Esophagus squamous epithelium (tissue), 4 donors: ENCODE measurements around the gene SPDYE16.
"Not testable (repeated sequence)": the region's sequence is repeated elsewhere in the genome, so short reads cannot be mapped to it uniquely, and the experiment has no call there.

Experiments used
- CTCF ChIP-seq, 6 experiments: fragments of 450-650 bp in 4 of 6; fragments of 200-600 bp in 2 of 6; sonication (generic) in 2 of 6; IDR thresholded peaks; one replicate each; pipeline ENCODE4 v1.5.1; 2016 to 2019; ENCODE audit warnings: antibody characterized with exemption in 6 of 6, mild to moderate bottlenecking in 4 of 6, moderate library complexity in 4 of 6
- POLR2A ChIP-seq, 4 donors: fragments of 450-650 bp; IDR thresholded peaks; one replicate each; pipeline ENCODE4 v1.6.1; 2017; ENCODE audit warnings: antibody characterized with exemption in 4 of 4, mild to moderate bottlenecking in 4 of 4, moderate library complexity in 3 of 4

GRCh38 chr7:76570324-76570775, 27.3 kb upstream of the SPDYE16 start:
- not testable (repeated sequence) for TF ChIP-seq CTCF, POLR2A (IDR thresholded peaks at IDR 0.05)
